ENCODE results near the gene FAM117A. TPM values are rescaled to one million over a fixed set of nuclear protein-coding genes. Genes with fewer than 3 reads are reported as not detected.
A peak's percentile ranks its signal among the peaks of the same experiment; 100 is the strongest.
"Not testable (repeated sequence)": the region's sequence is repeated elsewhere in the genome, so short reads cannot be mapped to it uniquely, and the experiment has no call there.

Gene FAM117A
- total and polyA plus RNA-seq, 2 donors (not counting 1 experiment from before 2014, with no cell fraction given): 93.4 to 162 TPM

DNA sequence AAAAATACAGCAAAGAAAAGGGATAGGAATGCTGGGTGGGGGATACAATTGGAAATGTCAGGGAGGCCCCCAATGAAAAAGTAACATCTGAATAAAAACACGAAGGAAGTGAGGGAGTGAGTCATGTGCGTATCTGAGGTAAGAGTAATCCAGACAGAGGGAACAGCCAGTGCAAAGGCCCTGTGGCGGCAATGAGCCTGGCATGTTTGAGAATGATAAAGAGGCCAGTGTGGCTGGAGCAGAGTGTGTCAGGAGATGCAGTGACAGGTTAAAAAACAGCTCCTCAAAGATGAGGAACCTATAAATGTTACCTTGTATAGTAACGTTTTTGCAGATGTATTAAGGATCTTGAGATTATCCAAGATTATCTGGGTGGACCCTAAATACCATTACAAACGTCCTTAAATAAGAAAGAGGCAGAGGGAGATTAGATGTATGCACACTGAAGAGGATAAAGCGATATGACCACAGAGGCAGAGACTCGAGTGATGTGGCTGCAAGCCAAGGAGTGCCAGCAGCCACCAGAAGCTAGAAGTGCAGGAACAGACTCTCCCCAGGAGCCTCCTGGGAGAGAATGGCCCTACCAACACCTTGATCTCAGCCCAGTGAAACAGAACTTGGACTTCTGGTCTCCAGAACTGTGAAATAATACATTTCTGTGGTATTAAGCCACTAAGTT lies 38.3 kb downstream of the FAM117A start:
- Histone ChIP-seq H2AFZ (ENCODE audit: insufficient read depth, low read depth, low read length, poor library complexity, severe bottlenecking) (no peak overlapping the region), H3K79me2 (ENCODE audit: control insufficient read depth, insufficient read depth, low read length) (peaks cover 79% of the 10 kb centered on the region), H3K4me1 (ENCODE audit: control insufficient read depth in 2 of 2, insufficient read depth in 2 of 2, low read length in 2 of 2) (peaks cover 13 to 27% of the 10 kb centered on the region in 2 donors), H3K9ac (ENCODE audit: low read length) (no peak overlapping the region), H3K36me3 (replicated peaks in 1 of 2; ENCODE audit: control extremely low read depth in 1 of 2, control insufficient read depth in 1 of 2, extremely low read depth in 1 of 2, insufficient read depth in 2 of 2, low read length in 1 of 2) (peaks cover 0 to 83% of the 10 kb centered on the region in 2 experiments), H3K4me2 (replicated peaks; ENCODE audit: low read depth, low read length, poor library complexity, severe bottlenecking) (no peak overlapping the region), H3K27ac (ENCODE audit: low read length in 2 of 2) (no peak overlapping the region), H4K20me1 (ENCODE audit: control insufficient read depth, insufficient read depth, low read length, poor library complexity, severe bottlenecking) (peaks cover 96% of the 10 kb centered on the region), H3K4me3 (ENCODE audit: control extremely low read depth in 1 of 5, extremely low read depth in 1 of 5, insufficient read depth in 1 of 5, low read depth in 2 of 5, low read length in 4 of 5) (no peak overlapping the region), H3K27me3 (replicated peaks in 1 of 4; ENCODE audit: control extremely low read depth in 1 of 4, control insufficient read depth in 3 of 4, insufficient read depth in 4 of 4, low read length in 3 of 4) (no peaks in the 10 kb centered on the region), H3K9me3 (ENCODE audit: control extremely low read depth in 1 of 3, control insufficient read depth in 2 of 3, insufficient read depth in 1 of 3, low read length in 2 of 3) (peaks cover 0 to 6% (median 3%) of the 10 kb centered on the region in 3 donors)
- TF ChIP-seq, protein P1, sequence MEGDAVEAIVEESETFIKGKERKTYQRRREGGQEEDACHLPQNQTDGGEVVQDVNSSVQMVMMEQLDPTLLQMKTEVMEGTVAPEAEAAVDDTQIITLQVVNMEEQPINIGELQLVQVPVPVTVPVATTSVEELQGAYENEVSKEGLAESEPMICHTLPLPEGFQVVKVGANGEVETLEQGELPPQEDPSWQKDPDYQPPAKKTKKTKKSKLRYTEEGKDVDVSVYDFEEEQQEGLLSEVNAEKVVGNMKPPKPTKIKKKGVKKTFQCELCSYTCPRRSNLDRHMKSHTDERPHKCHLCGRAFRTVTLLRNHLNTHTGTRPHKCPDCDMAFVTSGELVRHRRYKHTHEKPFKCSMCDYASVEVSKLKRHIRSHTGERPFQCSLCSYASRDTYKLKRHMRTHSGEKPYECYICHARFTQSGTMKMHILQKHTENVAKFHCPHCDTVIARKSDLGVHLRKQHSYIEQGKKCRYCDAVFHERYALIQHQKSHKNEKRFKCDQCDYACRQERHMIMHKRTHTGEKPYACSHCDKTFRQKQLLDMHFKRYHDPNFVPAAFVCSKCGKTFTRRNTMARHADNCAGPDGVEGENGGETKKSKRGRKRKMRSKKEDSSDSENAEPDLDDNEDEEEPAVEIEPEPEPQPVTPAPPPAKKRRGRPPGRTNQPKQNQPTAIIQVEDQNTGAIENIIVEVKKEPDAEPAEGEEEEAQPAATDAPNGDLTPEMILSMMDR (IDR thresholded peaks at IDR 0.05): no peak
- TF ChIP-seq EZH2 (IDR thresholded peaks at IDR 0.05; ENCODE audit: borderline replicate concordance, insufficient read depth, low read depth, low read length, poor library complexity, severe bottlenecking): no peak
- POLR2A ChIA-PET: no interaction called here
- intact Hi-C loops (cut with micrococcal nuclease): no loop called here
- Mint-ChIP-seq H3K27me3 (no peaks in the 10 kb centered on the region), H3K4me1 (peaks cover 39% of the 10 kb centered on the region), H3K9me3 (ENCODE audit: insufficient read depth) (peaks cover 3% of the 10 kb centered on the region), H3K27ac (peak overlapping the region; percentile 50), H3K4me3 (no peak overlapping the region)
- CTCF ChIA-PET: no interaction called here
- 96% methylated on average over 5 of the region's 7 CpGs for WGBS (ENCODE audit: insufficient coverage)
- no peak for ATAC-seq (ENCODE audit: low read depth)
- DNase-seq: no peak

DNA sequence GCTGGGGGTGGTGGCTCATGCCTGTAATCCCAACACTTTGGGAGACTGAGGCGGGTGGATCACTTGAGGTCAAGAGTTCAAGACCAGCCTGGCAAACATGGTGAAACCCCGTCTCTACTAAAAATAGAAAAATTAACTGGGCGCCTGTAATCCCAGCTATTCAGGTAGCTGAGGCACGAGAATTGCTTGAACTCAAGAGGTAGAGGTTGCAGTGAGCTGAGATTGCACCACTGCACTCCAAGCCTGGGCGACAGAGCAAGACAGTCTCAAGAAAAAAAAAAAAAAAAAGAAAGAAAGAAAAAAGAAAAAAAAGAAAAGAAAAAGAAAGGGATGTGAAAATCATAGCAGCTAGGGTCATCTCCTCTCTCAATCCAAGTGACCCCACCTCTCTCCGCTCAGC lies 39.4 kb downstream of the FAM117A start:
- H3K4me2 ChIP-seq (replicated peaks; ENCODE audit: low read depth, low read length, poor library complexity, severe bottlenecking); DNase-seq; H3K4me3 ChIP-seq (ENCODE audit: control extremely low read depth in 1 of 5, extremely low read depth in 1 of 5, insufficient read depth in 1 of 5, low read depth in 2 of 5, low read length in 4 of 5); H3K4me3 Mint-ChIP-seq; H3K27me3 Mint-ChIP-seq; POLR2A ChIA-PET; H3K27me3 ChIP-seq (replicated peaks in 1 of 4; ENCODE audit: control extremely low read depth in 1 of 4, control insufficient read depth in 3 of 4, insufficient read depth in 4 of 4, low read length in 3 of 4); CTCF ChIA-PET; H2AFZ ChIP-seq (ENCODE audit: insufficient read depth, low read depth, low read length, poor library complexity, severe bottlenecking); intact Hi-C loops (cut with micrococcal nuclease); H3K9me3 ChIP-seq (ENCODE audit: control extremely low read depth in 1 of 3, control insufficient read depth in 2 of 3, insufficient read depth in 1 of 3, low read length in 2 of 3); H3K9ac ChIP-seq (ENCODE audit: low read length); H3K27ac ChIP-seq (ENCODE audit: low read length in 2 of 2); ATAC-seq (ENCODE audit: low read depth); H3K9me3 Mint-ChIP-seq (ENCODE audit: insufficient read depth): not testable (repeated sequence)
- H3K4me1 Mint-ChIP-seq: peaks cover 39% of the 10 kb centered on the region
- Histone ChIP-seq H3K36me3 (replicated peaks in 1 of 2; ENCODE audit: control extremely low read depth in 1 of 2, control insufficient read depth in 1 of 2, extremely low read depth in 1 of 2, insufficient read depth in 2 of 2, low read length in 1 of 2) (peaks cover 0 to 85% of the 10 kb centered on the region in 2 experiments), H4K20me1 (ENCODE audit: control insufficient read depth, insufficient read depth, low read length, poor library complexity, severe bottlenecking) (peaks cover 86% of the 10 kb centered on the region), H3K4me1 (ENCODE audit: control insufficient read depth in 2 of 2, insufficient read depth in 2 of 2, low read length in 2 of 2) (peaks cover 13 to 22% of the 10 kb centered on the region in 2 donors), H3K79me2 (ENCODE audit: control insufficient read depth, insufficient read depth, low read length) (peaks cover 69% of the 10 kb centered on the region)
- H3K27ac Mint-ChIP-seq: peak overlapping the region; percentile 50
- WGBS (ENCODE audit: insufficient coverage): 80% methylated on average over 3 of the region's 6 CpGs

Data from B cell (primary cell).